H9 (cell line): ENCODE measurements around the gene RAB27A. TPM values are rescaled to one million over a fixed set of nuclear protein-coding genes. Genes with fewer than 3 reads are reported as not detected.

ENCODE experiments used
- DNase-seq: peaks from one replicate; pipeline ENCODE4 v3.0.0-alpha.2; 2017
- H2AFZ ChIP-seq: one replicate; pipeline ENCODE4 v1.6.1; 2013; ENCODE audit warnings: mild to moderate bottlenecking, low read length, control low read depth, moderate library complexity
- H2AK5ac ChIP-seq: 2 replicates; pipeline ENCODE4 v1.6.1; 2013; ENCODE audit warnings: low read length, control low read depth, mixed read lengths; ENCODE audit not compliant: insufficient read length
- H2BK120ac ChIP-seq: one replicate; pipeline ENCODE4 v1.6.1; 2013; ENCODE audit warnings: low read depth, mild to moderate bottlenecking, low read length, control low read depth, inconsistent platforms; ENCODE audit not compliant: poor library complexity, severe bottlenecking
- H2BK12ac ChIP-seq: 2 replicates; pipeline ENCODE4 v1.6.1; 2013; ENCODE audit warnings: low read length, control low read depth, mixed read lengths, low read depth; ENCODE audit not compliant: insufficient read length
- H2BK15ac ChIP-seq: 2 replicates; pipeline ENCODE4 v1.6.1; 2013; ENCODE audit warnings: low read depth, low read length, control low read depth
- H2BK20ac ChIP-seq: one replicate; pipeline ENCODE4 v1.6.1; 2013; ENCODE audit warnings: low read depth, mild to moderate bottlenecking, low read length, control low read depth, inconsistent platforms; ENCODE audit not compliant: poor library complexity, severe bottlenecking
- H2BK5ac ChIP-seq: 2 replicates; pipeline ENCODE4 v1.6.1; 2013; ENCODE audit warnings: low read length, control low read depth, mixed read lengths; ENCODE audit not compliant: insufficient read length
- H3K14ac ChIP-seq: 2 replicates; pipeline ENCODE4 v1.6.1; 2013; ENCODE audit warnings: low read length, control low read depth; ENCODE audit not compliant: insufficient read depth
- H3K18ac ChIP-seq: 2 replicates; pipeline ENCODE4 v1.6.1; 2013; ENCODE audit warnings: low read depth, mild to moderate bottlenecking, mixed read lengths, low read length, control low read depth; ENCODE audit not compliant: insufficient read length
- H3K23ac ChIP-seq: 2 replicates; pipeline ENCODE4 v1.6.1; 2013; ENCODE audit warnings: low read length, control low read depth, mixed read lengths, low read depth; ENCODE audit not compliant: insufficient read length
- H3K23me2 ChIP-seq: 2 replicates; pipeline ENCODE4 v1.6.1; 2013; ENCODE audit warnings: low read depth, mild to moderate bottlenecking, mixed read lengths, low read length, control low read depth; ENCODE audit not compliant: insufficient read length, poor library complexity, severe bottlenecking
- H3K27ac ChIP-seq: 2 replicates; pipeline ENCODE4 v1.5.1; 2013; ENCODE audit warnings: low read length, control low read depth, mixed read lengths, low read depth; ENCODE audit not compliant: insufficient read length
- H3K27me3 ChIP-seq: 2 replicates; pipeline ENCODE4 v1.6.1; 2013; ENCODE audit warnings: low read length, control low read depth, inconsistent platforms; ENCODE audit not compliant: insufficient read depth
- H3K4ac ChIP-seq: 2 replicates; pipeline ENCODE4 v1.6.1; 2013; ENCODE audit warnings: low read depth, mild to moderate bottlenecking, control low read depth, inconsistent platforms, low read length, moderate library complexity
- H3K4me1 ChIP-seq: 2 replicates; pipeline ENCODE4 v1.6.1; 2013; ENCODE audit warnings: low read length, control low read depth, inconsistent platforms; ENCODE audit not compliant: insufficient read depth
- H3K4me2 ChIP-seq: 2 replicates; pipeline ENCODE4 v1.6.1; 2013; ENCODE audit warnings: low read length, control low read depth, mixed read lengths; ENCODE audit not compliant: insufficient read length, insufficient read depth
- H3K56ac ChIP-seq: 2 replicates; pipeline ENCODE4 v1.6.1; 2013; ENCODE audit warnings: low read depth, mild to moderate bottlenecking, mixed read lengths, low read length, control low read depth; ENCODE audit not compliant: insufficient read length
- H3K79me1 ChIP-seq: 2 replicates; pipeline ENCODE4 v1.6.1; 2013; ENCODE audit warnings: low read depth, mild to moderate bottlenecking, moderate library complexity, low read length, control low read depth, inconsistent platforms; ENCODE audit not compliant: insufficient read depth, poor library complexity, severe bottlenecking
- H3K79me2 ChIP-seq: 2 replicates; pipeline ENCODE4 v1.6.1; 2013; ENCODE audit warnings: low read length, control low read depth, inconsistent platforms; ENCODE audit not compliant: insufficient read depth
- H3K9ac ChIP-seq: 2 replicates; pipeline ENCODE4 v1.6.1; 2013; ENCODE audit warnings: low read length, control low read depth, mixed read lengths; ENCODE audit not compliant: insufficient read length; ENCODE audit errors: extremely low read depth
- H3K9me3 ChIP-seq: one replicate; pipeline ENCODE4 v1.6.1; 2013; ENCODE audit warnings: low read depth, low read length, inconsistent platforms; ENCODE audit not compliant: control insufficient read depth
- H3T11ph ChIP-seq: one replicate; pipeline ENCODE4 v1.6.1; 2013; ENCODE audit warnings: mild to moderate bottlenecking, low read length, control low read depth, inconsistent platforms
- H4K20me1 ChIP-seq: one replicate; pipeline ENCODE4 v1.6.1; 2013; ENCODE audit not compliant: control insufficient read depth, insufficient read length, insufficient read depth
- H4K5ac ChIP-seq: 2 replicates; pipeline ENCODE4 v1.6.1; 2013; ENCODE audit warnings: low read depth, mild to moderate bottlenecking, mixed read lengths, low read length, control low read depth; ENCODE audit not compliant: insufficient read length
- H4K8ac ChIP-seq: replicated peaks from 2 replicates; pipeline ENCODE4 v1.6.1; 2013; ENCODE audit warnings: low read length, control low read depth, mixed read lengths, low read depth; ENCODE audit not compliant: insufficient read length
- H4K91ac ChIP-seq: 2 replicates; pipeline ENCODE4 v1.6.1; 2013; ENCODE audit warnings: low read depth, mild to moderate bottlenecking, moderate library complexity, mixed read lengths, low read length, control low read depth; ENCODE audit not compliant: insufficient read length
- H3K27ac Mint-ChIP-seq, 3 experiments: 2 replicates in 2 of 3; 3 replicates in 1 of 3; pipeline ENCODE4 v1.8.0; 2020 to 2021; ENCODE audit warnings: mixed read lengths in 3 of 3, mild to moderate bottlenecking in 1 of 3, moderate library complexity in 1 of 3
- H3K27me3 Mint-ChIP-seq: 2 replicates; pipeline ENCODE4 v1.8.0; 2021; ENCODE audit warnings: low read depth, mild to moderate bottlenecking, moderate library complexity, mixed read lengths
- H3K36me3 Mint-ChIP-seq, 3 experiments: 2 replicates in 2 of 3; 3 replicates in 1 of 3; pipeline ENCODE4 v1.8.0; 2020 to 2021; ENCODE audit warnings: low read depth in 3 of 3, mixed read lengths in 3 of 3; ENCODE audit not compliant: insufficient read depth in 1 of 3
- H3K4me1 Mint-ChIP-seq, 2 experiments: 2 replicates each; pipeline ENCODE4 v1.8.0; 2020; ENCODE audit warnings: mixed read lengths in 2 of 2
- H3K4me3 Mint-ChIP-seq, 2 experiments: 2 replicates in 1 of 2; 3 replicates in 1 of 2; pipeline ENCODE4 v1.8.0; 2020 to 2021; ENCODE audit warnings: mild to moderate bottlenecking in 2 of 2, mixed read lengths in 2 of 2, moderate library complexity in 1 of 2
- H3K9me3 Mint-ChIP-seq, 2 experiments: 2 replicates in 1 of 2; 3 replicates in 1 of 2; pipeline ENCODE4 v1.8.0; 2020; ENCODE audit warnings: mild to moderate bottlenecking in 2 of 2, mixed read lengths in 2 of 2, moderate library complexity in 1 of 2
- WGBS: extraction: QIAGEN DNeasy Blood & Tissue Kit; methylation state at CpG from one replicate; pipeline ENCODE4 v1.1.7; 2013; ENCODE audit warnings: missing lambda C conversion rate, low lambda C conversion rate, mixed read lengths; ENCODE audit not compliant: insufficient read length; ENCODE audit errors: extremely low coverage; 5-methylcytosine and 5-hydroxymethylcytosine counted together
- total RNA-seq: library from RNA; stranded (reverse); gene quantifications from 2 replicates; pipeline ENCODE4 v1.2.1, GENCODE V29; 2021
- TF ChIP-seq, protein P1 (sequence below): fragments of 200-600 bp; sonication (generic); conservative IDR thresholded peaks from 3 replicates; pipeline ENCODE4 v1.8.0; 2021; ENCODE audit warnings: antibody characterized with exemption, mild to moderate bottlenecking

The RAB27A gene
- total RNA-seq, 1 experiment from 2014 or later: 6.8 TPM

DNA sequence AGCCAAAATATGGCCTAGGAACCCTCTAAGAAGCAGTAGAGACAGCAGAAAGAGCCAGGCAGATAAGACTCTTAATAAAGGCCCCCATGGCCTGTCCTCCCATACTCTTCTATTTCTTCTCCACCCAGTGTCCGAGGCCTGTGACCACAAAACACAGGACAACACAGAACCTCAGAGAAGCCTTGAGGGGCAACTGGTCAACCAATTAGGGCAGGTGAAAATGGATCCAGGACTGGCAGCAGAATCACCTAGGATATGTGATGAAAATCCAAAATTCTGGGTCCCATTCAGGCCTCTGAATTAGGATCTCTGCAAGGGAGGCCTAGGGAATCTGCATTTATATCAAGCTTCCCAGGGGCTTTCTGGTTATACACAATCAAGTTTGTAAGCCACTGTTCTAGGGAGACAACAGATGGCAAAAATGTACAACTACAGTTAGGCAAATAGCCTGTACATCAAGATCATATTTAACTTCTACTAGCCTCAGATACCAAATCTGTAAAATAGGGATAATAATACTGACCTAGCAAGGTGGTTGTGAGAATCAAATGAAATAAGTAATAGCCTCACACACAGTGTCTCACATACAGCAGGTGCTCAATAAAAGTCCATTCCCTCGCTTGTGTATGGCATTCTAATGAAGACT, 10.4 kb downstream of the RAB27A start:
- H2BK20ac ChIP-seq: no peak overlapping the region
- H3K56ac ChIP-seq: no peak overlapping the region
- H3K9me3 ChIP-seq: no peaks in the 10 kb centered on the region
- Mint-ChIP-seq H3K9me3 (no peaks in the 10 kb centered on the region), H3K4me1 (peaks cover under 1 to 4% of the 10 kb centered on the region in 2 experiments; a peak in 1 of 4 replicates), H3K4me3 (no peak overlapping the region), H3K27ac (no peak overlapping the region), H3K27me3 (no peaks in the 10 kb centered on the region), H3K36me3 (no peaks in the 10 kb centered on the region; a peak in 1 of 7 replicates)
- H4K20me1 ChIP-seq: no peaks in the 10 kb centered on the region
- H3K27me3 ChIP-seq: no peaks in the 10 kb centered on the region
- H3K4me2 ChIP-seq: no peak overlapping the region
- H3K23ac ChIP-seq: no peak overlapping the region
- no peaks in the 10 kb centered on the region for H3K4me1 ChIP-seq
- H3K23me2 ChIP-seq: no peaks in the 10 kb centered on the region
- H3K79me2 ChIP-seq: no peaks in the 10 kb centered on the region
- H4K8ac ChIP-seq: no peak overlapping the region
- no peak overlapping the region for H3T11ph ChIP-seq
- H2BK120ac ChIP-seq: no peak overlapping the region
- no peak overlapping the region for H3K18ac ChIP-seq
- no CpG with 5 or more reads among the region's 2 CpGs for WGBS
- no peak overlapping the region for H4K91ac ChIP-seq
- no peak for DNase-seq
- H2BK12ac ChIP-seq: no peak overlapping the region
- H2AFZ ChIP-seq: no peak overlapping the region
- no peak overlapping the region for H4K5ac ChIP-seq
- H3K4ac ChIP-seq: no peak overlapping the region
- no peak overlapping the region for H2BK5ac ChIP-seq
- H3K14ac ChIP-seq: no peak overlapping the region
- TF ChIP-seq, protein P1, sequence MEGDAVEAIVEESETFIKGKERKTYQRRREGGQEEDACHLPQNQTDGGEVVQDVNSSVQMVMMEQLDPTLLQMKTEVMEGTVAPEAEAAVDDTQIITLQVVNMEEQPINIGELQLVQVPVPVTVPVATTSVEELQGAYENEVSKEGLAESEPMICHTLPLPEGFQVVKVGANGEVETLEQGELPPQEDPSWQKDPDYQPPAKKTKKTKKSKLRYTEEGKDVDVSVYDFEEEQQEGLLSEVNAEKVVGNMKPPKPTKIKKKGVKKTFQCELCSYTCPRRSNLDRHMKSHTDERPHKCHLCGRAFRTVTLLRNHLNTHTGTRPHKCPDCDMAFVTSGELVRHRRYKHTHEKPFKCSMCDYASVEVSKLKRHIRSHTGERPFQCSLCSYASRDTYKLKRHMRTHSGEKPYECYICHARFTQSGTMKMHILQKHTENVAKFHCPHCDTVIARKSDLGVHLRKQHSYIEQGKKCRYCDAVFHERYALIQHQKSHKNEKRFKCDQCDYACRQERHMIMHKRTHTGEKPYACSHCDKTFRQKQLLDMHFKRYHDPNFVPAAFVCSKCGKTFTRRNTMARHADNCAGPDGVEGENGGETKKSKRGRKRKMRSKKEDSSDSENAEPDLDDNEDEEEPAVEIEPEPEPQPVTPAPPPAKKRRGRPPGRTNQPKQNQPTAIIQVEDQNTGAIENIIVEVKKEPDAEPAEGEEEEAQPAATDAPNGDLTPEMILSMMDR: no peak
- no peak overlapping the region for H3K27ac ChIP-seq
- H3K79me1 ChIP-seq: no peaks in the 10 kb centered on the region
- no peak overlapping the region for H2AK5ac ChIP-seq
- no peak overlapping the region for H3K9ac ChIP-seq
- H2BK15ac ChIP-seq: no peak overlapping the region
